Stimulated activated naive B cell treated with anti-CD40 and anti-IgM and Interleukin-4, amounts not matched to agents 10 μg/mL and 1 μg/mL and 100 μg/mL, for 72 hours (primary cell): ENCODE measurements around the gene CMBL.
"Not testable (repeated sequence)": the region's sequence is repeated elsewhere in the genome, so short reads cannot be mapped to it uniquely, and the experiment has no call there.

Experiments used
- ATAC-seq, 2 donors: fragments of 150-1000 bp; cut with Tn5 transposase; replicated peaks; 2 replicates each; pipeline ENCODE4 v1.10.0; 2021; ENCODE audit warnings: moderate library complexity in 1 of 2
- DNase-seq: peaks from one replicate; pipeline ENCODE4 v3.0.0; 2021
- H3K27ac Mint-ChIP-seq: one replicate; pipeline ENCODE4 v1.8.0; 2022; ENCODE audit warnings: mild to moderate bottlenecking, mixed read lengths
- H3K27me3 Mint-ChIP-seq, 2 donors: one replicate each; pipeline ENCODE4 v1.8.0; 2022; ENCODE audit warnings: mixed read lengths in 2 of 2
- H3K36me3 Mint-ChIP-seq, 2 donors: one replicate each; pipeline ENCODE4 v1.8.0; 2022; ENCODE audit warnings: mixed read lengths in 2 of 2, mild to moderate bottlenecking in 1 of 2
- H3K4me1 Mint-ChIP-seq, 2 donors: one replicate each; pipeline ENCODE4 v1.8.0; 2022; ENCODE audit warnings: mixed read lengths in 2 of 2, mild to moderate bottlenecking in 1 of 2
- H3K4me3 Mint-ChIP-seq, 2 donors: one replicate each; pipeline ENCODE4 v1.8.0; 2022; ENCODE audit warnings: mild to moderate bottlenecking in 2 of 2, mixed read lengths in 2 of 2, moderate library complexity in 1 of 2
- H3K9me3 Mint-ChIP-seq, 2 donors: one replicate each; pipeline ENCODE4 v1.8.0; 2022; ENCODE audit warnings: mixed read lengths in 2 of 2, mild to moderate bottlenecking in 1 of 2

The CMBL gene

DNA sequence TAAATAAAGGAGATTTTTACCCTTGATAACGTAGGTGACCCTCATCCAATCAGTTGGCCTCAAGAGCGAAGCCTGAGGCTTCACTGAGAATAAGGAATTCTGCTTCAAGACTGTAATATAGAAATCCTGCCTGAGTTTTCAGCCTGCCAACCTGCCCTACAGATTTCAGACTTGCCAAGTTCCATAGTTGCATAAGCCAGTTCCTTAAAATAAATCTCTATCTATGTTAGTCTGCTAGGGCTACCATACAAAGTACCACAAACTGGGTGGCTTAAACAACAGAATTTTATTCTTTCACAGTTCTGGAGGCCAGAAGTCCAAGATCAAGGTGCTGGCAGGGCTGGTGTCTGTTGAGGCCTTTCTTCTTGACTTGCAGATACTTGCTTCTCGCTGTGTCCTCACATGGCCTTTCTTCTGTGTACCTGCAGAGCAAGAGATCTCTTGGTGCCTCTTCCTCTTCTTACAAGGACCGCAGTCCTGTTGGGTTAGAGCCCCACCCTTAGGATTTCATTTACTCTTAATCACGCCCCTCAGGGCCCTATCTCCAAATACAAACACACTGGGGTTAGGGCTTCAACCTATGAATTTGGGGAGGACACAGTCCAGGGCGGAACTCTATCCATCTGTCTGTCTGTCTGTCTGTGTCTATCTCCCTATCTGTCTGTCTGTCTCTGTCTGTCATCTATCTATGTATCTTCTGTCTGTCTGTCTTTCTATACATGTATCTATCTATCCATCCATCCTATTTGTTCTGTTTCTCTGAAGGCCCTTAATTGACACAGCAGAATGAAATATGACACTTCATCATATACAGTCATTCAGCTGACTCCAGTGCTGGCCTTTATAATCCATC lies 17.0 kb upstream of the CMBL start:
- ATAC-seq (no peak), DNase-seq (no peak)
- Mint-ChIP-seq H3K27ac (no peak overlapping the region), H3K4me1 (no peaks in the 10 kb centered on the region), H3K9me3 (no peaks in the 10 kb centered on the region), H3K36me3 (no peaks in the 10 kb centered on the region), H3K4me3 (no peak overlapping the region), H3K27me3 (no peaks in the 10 kb centered on the region)

DNA sequence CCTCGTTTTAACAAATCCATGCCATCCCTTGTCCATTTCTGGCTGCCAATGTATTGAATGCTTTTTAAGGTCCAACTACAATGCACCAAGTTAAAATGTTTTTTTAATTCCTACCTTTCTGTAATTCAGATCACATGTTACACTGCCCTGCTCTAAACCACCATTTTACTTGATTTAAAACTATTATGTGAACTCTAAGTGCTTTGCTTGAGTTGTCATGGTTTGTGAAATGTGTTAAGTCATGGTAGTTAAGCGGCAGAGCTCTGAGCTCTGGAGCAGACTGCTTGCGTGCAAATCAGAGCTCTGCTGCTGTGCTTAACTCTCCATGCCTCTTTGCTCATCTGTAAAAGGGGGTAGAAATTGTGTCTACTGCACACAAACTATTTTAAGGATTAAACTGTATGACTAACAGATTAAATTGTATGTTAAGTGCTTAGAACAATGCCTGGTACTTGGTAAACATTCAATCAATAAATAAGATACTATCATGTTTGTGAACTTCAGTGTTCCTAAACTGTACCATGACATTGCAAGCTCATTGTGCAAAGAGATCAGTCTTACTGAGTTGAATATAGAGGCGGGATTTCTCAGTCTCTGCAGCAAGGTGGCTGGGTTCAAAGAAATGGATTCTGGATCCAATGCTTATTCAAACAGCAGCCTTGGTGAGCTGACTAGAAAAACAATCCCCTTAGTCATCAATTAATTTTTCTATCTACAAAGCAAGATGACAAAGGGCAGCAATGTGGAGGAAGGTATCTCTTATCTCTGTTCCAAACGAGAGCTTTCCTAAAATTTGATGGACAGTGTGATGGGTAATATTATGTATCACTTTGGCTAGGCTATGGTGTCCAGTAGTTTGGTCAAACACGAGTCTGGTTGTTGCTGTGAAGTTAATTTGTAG lies 16.1 kb upstream of the CMBL start:
- no peak for DNase-seq
- no peaks in the 10 kb centered on the region for H3K4me1 Mint-ChIP-seq
- no peaks in the 10 kb centered on the region for H3K36me3 Mint-ChIP-seq
- H3K4me3 Mint-ChIP-seq, result no peak overlapping the region
- no peaks in the 10 kb centered on the region for H3K9me3 Mint-ChIP-seq
- ATAC-seq, result no peak
- no peaks in the 10 kb centered on the region for H3K27me3 Mint-ChIP-seq
- no peak overlapping the region for H3K27ac Mint-ChIP-seq

DNA sequence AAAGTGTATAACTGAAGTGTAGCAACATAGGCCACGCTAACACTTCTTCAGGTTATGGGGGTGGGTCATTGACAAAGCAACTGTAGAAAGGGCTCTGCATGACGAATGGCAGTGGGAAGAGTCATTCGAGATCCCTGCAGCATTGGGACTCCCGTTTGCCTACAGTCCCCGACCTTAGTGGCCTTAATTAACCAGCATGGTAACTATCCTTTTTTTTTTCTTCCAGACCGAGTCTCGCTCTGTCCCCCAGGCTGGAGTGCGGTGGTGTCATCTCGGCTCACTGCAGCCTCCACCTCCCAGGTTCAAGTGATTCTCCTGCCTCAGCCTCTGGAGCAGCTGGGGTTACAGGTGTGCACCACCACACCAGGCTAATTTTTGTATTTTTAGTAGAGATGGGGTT lies 14.2 kb upstream of the CMBL start:
- peaks cover 0 to 2% of the 10 kb centered on the region in 2 donors for H3K9me3 Mint-ChIP-seq
- ATAC-seq (no peak), DNase-seq (no peak)
- no peak overlapping the region for H3K27ac Mint-ChIP-seq
- H3K27me3 Mint-ChIP-seq, result peaks cover 5 to 6% of the 10 kb centered on the region in 2 donors
- H3K4me3 Mint-ChIP-seq, result no peak overlapping the region
- H3K36me3 Mint-ChIP-seq, result no peaks in the 10 kb centered on the region
- no peaks in the 10 kb centered on the region for H3K4me1 Mint-ChIP-seq

DNA sequence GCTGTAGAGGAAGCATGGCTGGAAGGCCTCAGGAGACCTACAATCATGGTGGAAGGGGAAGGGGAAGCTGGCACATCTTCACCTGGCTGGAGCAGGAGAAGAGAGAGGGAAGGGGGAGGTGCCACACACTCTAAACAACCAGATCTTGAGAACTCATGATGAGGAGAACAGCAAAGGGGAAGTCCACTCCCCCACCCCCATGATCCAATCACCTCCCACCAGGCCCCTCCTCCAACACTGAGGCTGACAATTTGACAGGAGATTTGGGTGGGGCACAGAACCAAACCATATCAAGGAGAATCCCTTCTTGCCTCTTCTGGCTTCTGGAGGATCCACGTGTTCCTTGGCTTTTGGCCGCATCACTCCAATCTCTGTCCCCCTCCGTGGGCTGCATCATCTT lies 13.1 kb upstream of the CMBL start:
- no peak for ATAC-seq
- Mint-ChIP-seq H3K4me3 (no peak overlapping the region), H3K27me3 (peaks cover 6 to 12% of the 10 kb centered on the region in 2 donors), H3K4me1 (no peaks in the 10 kb centered on the region), H3K36me3 (no peaks in the 10 kb centered on the region), H3K27ac (no peak overlapping the region), H3K9me3 (peaks cover 0 to 2% of the 10 kb centered on the region in 2 donors)
- no peak for DNase-seq

DNA sequence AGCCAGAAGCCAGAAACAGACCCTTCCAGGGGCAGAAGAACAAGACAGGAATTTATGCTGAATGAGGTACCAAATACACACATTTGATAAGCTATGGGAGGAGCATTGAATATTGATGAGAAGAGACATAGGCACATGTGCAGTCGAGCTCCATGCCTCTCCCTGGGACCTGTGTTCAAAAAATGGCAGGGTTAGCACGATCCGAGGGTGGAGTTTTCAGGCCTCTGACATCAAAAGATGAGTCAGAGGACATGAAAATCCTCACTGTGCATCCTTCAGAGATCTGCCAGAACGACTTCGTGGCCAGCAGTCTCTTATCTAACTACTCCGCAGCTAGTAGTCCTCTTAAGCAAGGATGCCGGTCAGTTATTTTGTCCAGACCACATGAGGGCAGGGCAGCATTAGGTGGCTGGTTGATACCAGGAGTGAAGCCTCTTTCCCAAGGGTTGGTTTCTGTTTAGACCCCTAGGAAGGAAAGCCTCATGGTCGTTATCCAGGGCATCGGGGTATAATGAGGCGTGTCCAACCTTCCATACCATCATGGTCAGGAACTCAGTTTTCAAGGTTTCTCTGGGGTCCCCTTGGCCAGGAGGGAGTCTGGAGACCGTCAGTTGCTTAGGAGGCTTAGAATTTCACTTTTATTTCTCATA lies 11.6 kb upstream of the CMBL start:
- Mint-ChIP-seq H3K27ac (no peak overlapping the region), H3K36me3 (no peaks in the 10 kb centered on the region), H3K4me1 (no peaks in the 10 kb centered on the region), H3K27me3 (peaks cover 6 to 12% of the 10 kb centered on the region in 2 donors), H3K9me3 (peaks cover 0 to 2% of the 10 kb centered on the region in 2 donors), H3K4me3 (no peak overlapping the region)
- no peak for DNase-seq
- ATAC-seq, result no peak

DNA sequence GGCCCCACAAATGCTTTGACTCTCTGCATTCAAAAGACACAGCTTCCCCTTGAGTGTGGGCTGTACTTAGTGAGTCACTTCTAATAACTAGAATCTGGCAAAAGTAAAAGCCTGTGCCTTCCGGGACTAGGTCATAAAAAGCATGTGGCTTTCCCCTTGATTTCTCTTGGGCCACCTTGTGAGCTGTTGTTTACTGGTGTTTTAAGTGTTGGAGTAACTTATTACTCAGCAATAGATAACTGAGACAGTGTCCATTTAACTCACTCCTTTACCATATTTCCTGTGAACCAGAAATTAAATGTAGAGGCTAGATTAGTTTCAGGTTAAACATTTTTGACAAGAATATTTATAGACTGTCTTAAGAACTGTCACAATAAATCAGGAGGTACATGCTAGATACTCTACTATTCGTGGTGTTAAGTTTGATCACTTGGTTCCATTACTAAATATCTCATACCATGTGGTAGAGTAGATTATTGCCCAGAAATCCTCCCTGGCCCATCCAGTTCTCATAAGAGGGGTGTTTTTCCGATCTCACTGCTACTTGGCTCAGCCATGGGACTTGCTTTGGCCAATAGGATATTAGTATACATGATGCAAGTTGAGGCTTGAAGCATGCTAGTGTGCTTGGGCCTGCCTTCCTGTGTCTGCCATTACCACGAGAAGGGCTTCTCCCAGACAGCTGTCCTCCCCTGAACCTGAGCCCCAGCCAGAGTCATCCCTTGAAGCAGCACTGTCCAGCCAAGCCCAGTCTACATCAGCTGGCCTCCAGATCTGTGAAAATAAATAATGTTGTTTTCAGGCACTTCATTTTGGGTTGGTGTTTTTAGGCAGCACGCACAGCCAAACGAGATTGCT lies 10.4 kb upstream of the CMBL start:
- DNase-seq, result no peak
- peak in 1 of 2 donors; percentile 18 for ATAC-seq
- no peaks in the 10 kb centered on the region for H3K36me3 Mint-ChIP-seq

DNA sequence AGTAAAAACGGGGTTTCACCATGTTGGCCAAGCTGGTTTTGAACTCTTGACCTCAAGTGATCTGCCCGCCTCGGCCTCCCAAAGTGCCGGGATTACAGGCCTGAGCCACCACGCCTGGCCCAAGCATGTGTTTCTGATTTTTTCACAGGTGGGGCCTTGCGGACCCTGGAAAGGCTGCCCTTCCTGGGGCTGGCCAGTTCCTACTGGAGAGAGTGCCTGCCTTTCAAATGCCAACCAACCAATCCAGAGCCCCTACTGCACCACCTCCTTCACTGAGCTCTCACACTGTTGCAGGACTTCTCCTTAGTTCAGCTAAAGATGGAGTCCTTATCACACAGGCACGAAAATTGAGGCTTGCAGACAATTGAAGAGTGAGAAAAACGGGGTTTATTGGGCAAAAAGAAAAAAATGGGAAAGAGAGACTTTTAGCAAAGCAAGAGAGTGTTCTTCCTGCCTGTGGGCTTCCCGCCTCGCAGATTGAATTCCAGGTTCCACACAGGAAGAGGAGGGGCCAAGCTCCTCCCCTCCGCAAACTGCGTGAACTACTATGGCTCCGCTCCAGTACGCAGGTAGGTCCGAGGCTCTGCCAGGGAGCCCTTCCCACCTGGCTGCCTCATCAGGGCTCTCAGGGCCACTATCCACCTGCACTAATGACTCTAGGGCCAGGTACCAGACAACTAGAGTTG lies 8.3 kb upstream of the CMBL start:
- no peak for DNase-seq
- H3K9me3 Mint-ChIP-seq, result peaks cover 0 to 2% of the 10 kb centered on the region in 2 donors

More for the DNA sequence above, 10.4 kb upstream of the CMBL start:
- no peaks in the 10 kb centered on the region for H3K4me1 Mint-ChIP-seq
- H3K9me3 Mint-ChIP-seq, result peaks cover 0 to 2% of the 10 kb centered on the region in 2 donors
- H3K27ac Mint-ChIP-seq, result no peak overlapping the region
- peaks cover 6 to 16% of the 10 kb centered on the region in 2 donors for H3K27me3 Mint-ChIP-seq
- H3K4me3 Mint-ChIP-seq, result no peak overlapping the region

DNA sequence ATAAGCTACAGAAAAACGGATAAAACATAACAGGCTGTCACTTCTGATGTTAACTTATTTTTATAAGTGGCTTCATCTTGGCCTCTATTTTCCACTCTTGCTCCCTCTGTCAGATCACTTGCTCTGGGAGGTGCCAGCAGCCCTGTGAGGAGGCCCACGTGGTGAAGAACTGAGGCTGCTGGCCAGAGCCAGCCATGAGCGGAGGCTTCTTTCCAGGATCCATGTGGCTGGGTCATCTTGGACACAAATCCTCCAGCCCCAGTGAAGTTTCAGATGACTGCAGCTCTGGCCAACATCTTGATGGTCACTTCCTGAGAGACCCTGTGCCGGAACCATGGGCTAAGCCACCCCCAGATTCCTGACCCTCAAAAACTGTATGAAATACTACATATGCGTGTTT lies 7.5 kb upstream of the CMBL start:
- Mint-ChIP-seq H3K4me3 (no peak overlapping the region), H3K27ac (no peak overlapping the region), H3K36me3 (no peaks in the 10 kb centered on the region), H3K4me1 (peaks cover 0 to 3% of the 10 kb centered on the region in 2 donors), H3K27me3 (peaks cover 15 to 22% of the 10 kb centered on the region in 2 donors), H3K9me3 (peaks cover 0 to 2% of the 10 kb centered on the region in 2 donors)
- DNase-seq (no peak), ATAC-seq (no peak)

More for the DNA sequence above, 8.3 kb upstream of the CMBL start:
- H3K4me3 Mint-ChIP-seq, result no peak overlapping the region
- H3K4me1 Mint-ChIP-seq, result peaks cover 0 to 1% of the 10 kb centered on the region in 2 donors
- no peak overlapping the region for H3K27ac Mint-ChIP-seq
- H3K36me3 Mint-ChIP-seq, result no peaks in the 10 kb centered on the region
- peaks cover 13 to 22% of the 10 kb centered on the region in 2 donors for H3K27me3 Mint-ChIP-seq
- ATAC-seq, result no peak

DNA sequence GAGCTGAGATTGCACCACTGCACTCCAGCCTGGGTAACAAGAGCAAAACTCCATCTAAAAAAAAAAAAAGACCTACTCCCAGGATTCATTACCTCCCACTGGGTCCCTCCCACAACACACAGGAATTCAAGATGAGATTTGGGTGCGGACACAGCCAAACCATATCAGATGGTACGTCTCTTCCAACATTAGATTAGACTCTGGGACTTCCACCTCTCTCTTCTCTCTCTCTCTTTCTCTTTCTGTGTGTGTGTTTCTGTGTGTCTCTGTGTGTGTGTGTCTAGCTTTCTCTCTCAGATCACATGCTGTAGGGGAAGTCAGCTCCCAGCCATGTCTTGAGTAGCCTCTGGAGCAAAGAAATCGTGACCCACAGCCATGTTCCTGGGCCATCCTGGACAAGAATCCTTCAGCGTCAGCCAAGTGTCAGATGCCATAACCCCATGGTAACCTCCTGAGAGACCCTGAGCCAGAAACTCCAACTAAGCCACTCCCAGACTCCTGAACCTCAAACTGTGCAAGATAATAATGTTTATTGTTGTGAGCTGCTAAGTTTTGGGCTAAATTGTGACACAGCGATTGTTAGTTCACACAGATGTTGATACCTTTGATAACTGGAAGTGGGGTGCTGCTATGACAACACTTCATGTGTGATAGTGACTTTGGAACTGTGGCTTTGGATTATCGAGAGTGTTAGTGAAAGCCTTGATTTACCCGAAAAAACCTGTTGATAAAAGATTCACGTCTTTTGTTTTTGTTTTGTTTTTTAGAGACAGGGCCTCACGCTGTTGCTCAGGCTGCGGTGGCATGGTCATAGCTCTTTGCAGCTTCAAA lies 4.1 kb upstream of the CMBL start:
- Mint-ChIP-seq H3K27ac (no peak overlapping the region), H3K4me1 (peaks cover 10% of the 10 kb centered on the region in 2 donors), H3K4me3 (no peak overlapping the region), H3K27me3 (peaks cover 22 to 36% of the 10 kb centered on the region in 2 donors), H3K36me3 (peaks cover 4 to 5% of the 10 kb centered on the region in 2 donors), H3K9me3 (no peaks in the 10 kb centered on the region)
- ATAC-seq, result no peak
- DNase-seq, result no peak

DNA sequence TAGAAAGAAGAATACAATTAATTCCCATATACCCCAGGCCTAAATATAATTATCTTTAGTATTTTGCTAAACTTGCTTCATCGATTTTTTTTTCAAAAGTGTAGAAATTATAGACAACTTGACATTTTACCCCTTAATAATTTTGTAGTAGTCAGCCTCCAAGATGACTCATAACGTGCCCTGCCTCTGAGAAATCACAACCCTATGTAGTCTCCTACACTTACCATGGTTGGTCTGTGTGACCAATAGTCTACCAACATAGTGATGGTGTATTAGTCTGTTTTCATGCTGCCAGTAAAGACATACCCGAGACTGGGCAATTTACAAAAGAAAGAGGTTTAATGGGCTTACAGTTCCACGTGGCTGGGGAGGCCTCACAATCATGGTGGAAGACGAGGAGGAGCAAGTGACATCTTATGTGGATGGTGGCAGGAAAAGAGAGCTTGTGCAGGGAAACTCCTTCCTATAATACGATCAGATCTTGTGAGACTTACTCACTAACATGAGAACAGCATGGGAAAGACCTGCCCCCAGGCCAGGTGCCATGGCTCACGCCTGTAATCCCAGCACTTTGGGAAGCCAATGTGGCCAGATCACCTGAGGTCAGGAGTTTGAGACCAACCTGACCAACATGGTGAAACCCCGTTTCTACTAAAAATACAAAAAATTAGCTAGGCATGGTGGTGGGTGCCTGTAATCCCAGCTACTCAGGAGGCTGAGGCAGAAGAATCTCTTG lies 3.3 kb upstream of the CMBL start:
- not testable (repeated sequence) for H3K27ac Mint-ChIP-seq, H3K9me3 Mint-ChIP-seq, H3K4me3 Mint-ChIP-seq, DNase-seq, H3K36me3 Mint-ChIP-seq
- ATAC-seq, result peak in 1 of 2 donors; percentile 70
- Mint-ChIP-seq H3K27me3 (peaks cover 31 to 38% of the 10 kb centered on the region in 2 donors), H3K4me1 (peaks cover 10% of the 10 kb centered on the region in 2 donors)

DNA sequence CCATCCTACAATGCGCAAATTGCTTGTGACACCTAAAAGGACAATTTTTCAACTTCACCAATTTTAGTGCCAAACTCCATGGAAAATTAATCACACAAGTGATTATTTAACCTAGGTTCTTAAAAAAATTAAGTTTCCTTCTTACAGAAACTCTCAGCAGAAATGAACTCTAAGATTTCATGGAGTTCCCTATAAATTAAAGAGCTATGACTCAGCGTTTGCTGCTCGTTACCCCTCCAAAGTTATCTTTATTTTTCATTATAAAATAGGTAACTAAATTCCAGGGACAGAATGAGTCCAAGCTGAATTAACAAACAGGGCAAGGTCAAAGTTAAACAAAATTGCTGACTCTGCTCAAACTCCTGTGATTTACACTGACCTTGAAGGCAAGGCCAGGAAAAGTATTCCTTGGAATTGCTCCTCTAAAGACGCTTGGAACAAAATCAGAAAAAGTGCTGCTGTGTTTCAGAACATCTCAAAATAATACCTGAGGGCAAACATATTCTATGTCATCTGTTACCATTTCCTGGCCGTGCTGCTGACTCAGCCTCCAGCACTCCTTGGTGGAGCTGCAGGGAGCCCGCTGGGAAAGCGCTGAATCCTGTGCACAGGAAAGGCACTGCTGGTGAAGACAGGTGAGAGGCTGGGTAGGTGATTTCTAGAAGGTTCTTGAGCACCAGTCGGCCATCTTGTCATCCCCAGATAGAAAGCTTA lies 2.5 kb upstream of the CMBL start:
- H3K36me3 Mint-ChIP-seq, result peaks cover 4 to 5% of the 10 kb centered on the region in 2 donors
- peaks cover 36 to 44% of the 10 kb centered on the region in 2 donors for H3K27me3 Mint-ChIP-seq
- no peak overlapping the region for H3K4me3 Mint-ChIP-seq
- H3K27ac Mint-ChIP-seq, result no peak overlapping the region
- ATAC-seq (no peak), DNase-seq (no peak)
- peaks cover 10% of the 10 kb centered on the region in 2 donors for H3K4me1 Mint-ChIP-seq
- no peaks in the 10 kb centered on the region for H3K9me3 Mint-ChIP-seq
